Hindlimb muscle (tissue), 1 donor: ENCODE results near the gene LRMDA. TPM values are rescaled to one million over a fixed set of nuclear protein-coding genes. Genes with fewer than 3 reads are reported as not detected.

Source experiments
- DNase-seq: peaks from one replicate; pipeline ENCODE4 v3.0.0-alpha.2; 2013
- polyA plus RNA-seq: library from polyadenylated mRNA; unstranded; fragments of 120-200 nt; gene quantifications from one replicate; pipeline ENCODE4 v1.2.1, GENCODE V29; 2013; ENCODE audit not compliant: insufficient read length

The LRMDA gene
- polyA plus RNA-seq, 1 donor, result 6.6 TPM

GRCh38 chr10:76012716-76013327 lies 581.4 kb downstream of the LRMDA start:
- DNase-seq, result no peak

DNA sequence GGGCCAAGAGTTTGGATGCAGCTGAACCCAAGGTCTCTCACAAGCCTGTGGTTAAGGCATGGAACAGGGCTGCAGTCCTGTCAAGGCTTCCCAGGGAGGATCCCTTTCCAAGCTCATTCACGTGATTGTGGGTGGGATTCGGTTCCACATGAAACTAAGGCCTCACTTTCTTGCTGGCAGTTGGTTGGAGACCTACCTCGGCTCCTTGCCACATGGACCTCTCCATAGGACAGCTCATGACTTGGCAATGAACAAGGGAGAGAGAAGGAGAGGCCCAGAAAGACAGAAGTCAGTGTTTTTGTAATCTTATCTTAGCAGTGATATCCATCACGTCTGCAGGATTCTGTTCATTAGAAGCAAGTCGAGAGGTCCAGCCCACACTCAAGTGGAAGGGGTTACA lies 583.8 kb downstream of the LRMDA start:
- no peak for DNase-seq

DNA sequence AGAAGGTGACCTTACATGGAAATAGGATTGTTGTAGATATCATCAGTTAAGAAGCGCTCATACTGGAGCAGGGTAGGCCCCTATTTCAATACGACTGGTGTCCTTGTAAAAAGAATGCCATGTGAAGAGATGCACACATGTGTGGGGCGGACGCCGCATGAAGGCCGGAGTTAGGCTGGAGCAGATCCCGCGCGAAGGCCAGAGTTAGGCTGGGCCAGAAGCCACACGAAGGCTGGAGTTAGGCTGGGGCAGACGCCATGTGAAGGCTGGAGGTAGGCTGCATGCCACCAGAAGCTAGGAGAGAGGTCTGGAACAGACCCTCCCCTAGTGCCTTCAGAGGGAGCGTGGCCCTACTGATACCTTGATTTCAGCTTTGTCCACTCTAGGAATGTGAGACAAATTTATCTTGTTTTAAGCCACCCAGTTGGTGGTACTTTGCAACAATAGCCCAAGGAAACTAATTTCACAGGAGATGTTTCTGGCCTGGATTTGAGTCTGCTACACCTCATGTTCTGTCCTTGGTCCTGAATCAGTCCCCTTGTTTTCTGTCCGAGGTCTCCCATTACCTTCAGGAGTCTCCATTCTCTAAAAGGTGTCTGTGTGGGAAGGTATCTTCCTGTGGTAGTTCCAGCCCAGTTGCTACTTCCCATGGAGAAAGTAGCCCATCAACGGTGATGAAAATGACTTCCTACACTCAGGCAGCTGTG lies 585.8 kb downstream of the LRMDA start:
- no peak for DNase-seq

- no peak for DNase-seq
Measured at GRCh38 chr10:76017733-76018433, 586.5 kb downstream of the LRMDA start.

- no peak for DNase-seq
Measured at GRCh38 chr10:76020630-76021029, 589.2 kb downstream of the LRMDA start.

DNA sequence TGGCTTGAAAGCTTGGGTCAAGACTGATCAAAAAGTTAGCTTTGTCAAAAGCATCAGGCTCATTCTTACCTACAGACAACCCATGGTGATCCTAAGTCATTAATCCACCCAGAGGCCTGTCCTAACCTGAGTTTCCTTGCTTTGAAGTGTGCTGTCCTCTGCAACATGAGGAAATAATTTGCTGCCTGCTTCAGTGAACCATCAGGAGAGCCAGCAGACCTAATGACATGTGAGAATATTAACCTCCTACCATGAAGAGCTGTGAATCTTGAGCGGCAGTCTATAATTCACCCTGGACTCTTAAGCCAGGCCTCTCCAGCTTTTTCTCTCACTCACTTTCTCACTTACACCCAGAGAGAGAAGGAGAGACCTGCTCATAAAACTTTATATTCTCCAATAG lies 590.0 kb downstream of the LRMDA start:
- DNase-seq, result no peak

- DNase-seq, result no peak
Measured at GRCh38 chr10:76022366-76022765, 590.9 kb downstream of the LRMDA start.

- DNase-seq, result no peak
Measured at GRCh38 chr10:76023007-76023406, 591.6 kb downstream of the LRMDA start.

- DNase-seq, result no peak
Measured at GRCh38 chr10:76024460-76025123, 593.2 kb downstream of the LRMDA start.

GRCh38 chr10:76025124-76025477 lies 593.7 kb downstream of the LRMDA start:
- DNase-seq, result no peak

DNA sequence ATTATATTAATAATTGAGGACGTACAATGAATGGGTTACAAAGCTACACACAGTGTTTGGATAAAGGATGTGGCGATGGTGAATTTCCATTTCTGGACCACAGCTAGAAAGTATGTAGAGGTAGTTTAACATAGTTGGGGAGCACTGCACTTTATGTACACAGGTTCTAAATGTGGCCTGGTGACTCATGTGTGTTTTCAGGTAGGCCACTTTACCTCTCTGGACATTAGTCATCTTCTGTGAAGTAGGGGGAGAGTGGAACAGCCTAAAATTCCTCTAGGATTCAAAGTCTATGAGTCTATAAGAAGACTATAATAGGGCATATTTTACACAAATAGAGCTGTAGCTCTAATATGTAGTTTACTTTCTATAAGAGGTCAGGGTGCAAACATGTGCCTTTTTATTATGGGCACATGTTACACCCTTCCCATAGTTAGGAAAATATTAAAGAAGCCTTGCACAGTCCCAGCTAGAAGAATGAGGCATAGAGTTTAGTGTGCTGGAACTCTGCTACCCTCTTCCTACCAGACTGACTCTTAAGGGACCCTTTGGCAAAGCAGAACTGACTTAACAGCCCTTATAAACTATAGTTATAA lies 594.9 kb downstream of the LRMDA start:
- DNase-seq, result no peak

GRCh38 chr10:76026905-76027304 lies 595.5 kb downstream of the LRMDA start:
- no peak for DNase-seq

- DNase-seq, result no peak
Measured at GRCh38 chr10:76029782-76030181, 598.4 kb downstream of the LRMDA start.

DNA sequence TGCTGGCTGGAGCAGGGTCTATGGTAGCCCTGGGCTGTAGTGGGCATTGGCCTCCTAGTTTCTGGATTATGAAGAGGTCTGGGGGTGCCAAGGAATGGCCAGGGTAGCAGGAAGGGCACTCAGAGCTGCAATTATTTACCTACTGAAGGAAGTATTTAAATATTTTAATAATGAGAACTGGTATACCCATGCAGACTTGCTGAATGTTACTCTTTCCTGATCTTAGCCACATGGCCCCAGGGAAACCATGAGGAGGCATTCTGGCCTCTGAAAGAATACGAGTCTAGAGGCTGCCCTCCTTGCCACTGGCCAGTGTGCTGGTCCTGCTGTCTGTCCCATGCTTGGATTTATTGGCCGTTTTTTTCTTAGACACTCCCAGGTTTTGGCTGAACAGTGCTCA lies 599.7 kb downstream of the LRMDA start:
- no peak for DNase-seq

GRCh38 chr10:76031769-76032699 lies 600.6 kb downstream of the LRMDA start:
- DNase-seq, result no peak

- no peak for DNase-seq
Measured at GRCh38 chr10:76032700-76033039, 601.2 kb downstream of the LRMDA start.

- no peak for DNase-seq
Measured at GRCh38 chr10:76033457-76034196, 602.2 kb downstream of the LRMDA start.

DNA sequence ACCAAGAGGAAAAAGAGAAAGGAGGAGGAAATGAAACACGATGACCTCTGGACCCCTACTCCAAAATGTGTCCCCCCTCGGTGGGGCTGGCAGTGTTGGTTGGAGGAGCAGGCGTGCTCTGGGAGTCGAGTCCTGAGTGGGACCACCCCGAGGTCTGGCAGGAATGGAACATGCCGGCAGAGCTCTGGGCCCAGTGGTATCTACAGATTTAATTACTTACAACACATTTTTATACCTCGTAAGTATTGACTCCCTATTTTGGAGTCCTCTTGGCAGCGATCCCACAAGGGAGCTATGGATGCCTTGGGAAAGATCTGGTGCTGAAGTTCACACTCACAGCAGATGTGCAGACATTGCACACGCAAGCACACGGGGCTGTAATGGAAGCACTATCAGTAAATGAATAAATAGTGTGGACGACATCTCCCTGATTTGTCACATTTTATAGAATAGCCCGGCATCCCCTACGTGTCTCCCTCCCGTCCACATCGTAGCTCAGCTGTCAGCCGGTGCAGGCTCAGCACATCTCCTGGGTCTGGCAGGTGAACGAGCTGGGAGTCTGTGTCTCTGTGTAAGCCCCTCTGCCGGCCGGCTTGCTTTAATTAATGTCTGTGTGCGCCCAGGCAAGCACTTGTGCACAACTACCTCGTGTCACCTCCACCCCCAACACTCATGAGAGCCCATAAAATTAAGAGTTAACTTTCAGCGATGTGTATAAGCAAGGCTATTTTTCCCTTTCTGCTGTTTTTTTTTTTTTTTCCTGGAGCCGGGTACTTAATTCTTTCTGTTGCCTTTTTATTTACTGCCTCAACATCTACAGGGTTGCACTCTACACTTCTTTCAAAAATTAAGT lies 603.2 kb downstream of the LRMDA start:
- DNase-seq, result no peak

GRCh38 chr10:76035206-76036110 lies 604.0 kb downstream of the LRMDA start:
- DNase-seq, result no peak
